HTR-8/SVneo (cell line): ENCODE measurements around the gene KCNQ2.

Source experiments
- DNase-seq: peaks from one replicate; pipeline ENCODE4 v3.0.0; 2011; ENCODE audit warnings: low spot score, mixed read lengths; ENCODE audit not compliant: insufficient read length
- FAIRE-seq: peaks from 2 replicates; lab custom pipeline; 2011; peaks lifted over from hg19 to GRCh38; lab: Jason Lieb, UNC

Gene KCNQ2

DNA sequence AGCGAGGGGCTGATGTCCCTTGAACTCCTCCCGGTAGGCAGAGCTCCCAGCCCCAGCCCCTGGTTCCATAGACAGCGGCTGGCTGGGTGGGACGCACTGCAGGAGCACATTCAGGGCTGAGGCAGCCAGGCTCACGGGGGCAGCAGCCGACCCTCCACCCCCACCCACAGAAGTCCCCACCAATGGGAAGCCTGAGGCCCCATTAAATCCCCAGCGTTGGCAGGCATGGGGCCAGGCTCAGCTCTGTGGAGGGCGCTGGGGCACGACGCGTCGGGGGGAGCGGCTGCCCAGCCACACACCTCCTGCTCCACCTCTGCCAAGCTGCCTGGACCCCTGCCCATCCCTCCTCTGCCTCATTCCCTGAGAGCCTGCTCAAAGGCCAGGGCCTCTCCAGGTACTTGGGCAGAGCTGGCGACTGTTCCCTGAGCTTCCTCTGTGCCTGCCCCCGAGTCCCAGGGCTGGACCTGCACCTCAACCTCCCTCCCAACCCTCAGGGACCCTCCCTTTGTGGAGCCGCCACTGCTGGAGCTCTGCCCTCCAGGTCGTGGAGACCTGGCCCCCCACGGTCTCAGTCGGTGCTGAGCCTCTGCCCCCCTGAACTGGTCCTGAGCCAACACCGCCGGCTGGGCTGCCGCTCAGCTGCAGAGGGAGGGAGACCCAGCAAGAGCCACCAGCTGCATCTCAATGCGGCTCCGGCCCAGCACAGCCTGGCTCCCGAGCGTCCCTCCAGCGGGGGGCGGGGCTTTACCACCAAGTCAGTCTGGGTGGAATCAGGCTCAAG, 120.5 kb downstream of the KCNQ2 start:
- FAIRE-seq (no peak), DNase-seq (no peak)

GRCh38 chr20:63351326-63351700, 121.1 kb downstream of the KCNQ2 start:
- FAIRE-seq (no peak), DNase-seq (no peak)

- DNase-seq (no peak), FAIRE-seq (peak; percentile 85)
These were observed 121.7 kb downstream of the KCNQ2 start for GRCh38 chr20:63350597-63351325.
